Thymus (tissue), 14 donors: ENCODE measurements around the gene APOBEC3G. TPM values are rescaled to one million over a fixed set of nuclear protein-coding genes. Genes with fewer than 3 reads are reported as not detected.
"Not testable (repeated sequence)": the region's sequence is repeated elsewhere in the genome, so short reads cannot be mapped to it uniquely, and the experiment has no call there.

Experiments used
- DNase-seq, 9 donors: peaks; one replicate each; pipeline ENCODE4 v3.0.0-alpha.2; 2013; ENCODE audit warnings: low spot score in 9 of 9, low read depth in 6 of 9, missing footprints in 1 of 9
- H3K27ac ChIP-seq, 2 donors: one replicate each; pipeline ENCODE4 v1.5.1; 2013; ENCODE audit warnings: control low read depth in 1 of 2, low read depth in 1 of 2, low read length in 1 of 2, mild to moderate bottlenecking in 1 of 2, moderate library complexity in 1 of 2
- H3K27me3 ChIP-seq, 2 donors: one replicate each; pipeline ENCODE4 v1.5.1; 2013; ENCODE audit warnings: low read length in 1 of 2; ENCODE audit not compliant: control insufficient read depth in 2 of 2, insufficient read depth in 1 of 2
- H3K36me3 ChIP-seq, 2 donors: one replicate each; pipeline ENCODE4 v1.5.1; 2013; ENCODE audit warnings: low read length in 1 of 2, mild to moderate bottlenecking in 1 of 2, moderate library complexity in 1 of 2; ENCODE audit not compliant: control insufficient read depth in 2 of 2, insufficient read depth in 2 of 2
- H3K4me1 ChIP-seq, 2 donors: one replicate each; pipeline ENCODE4 v1.5.1; 2013; ENCODE audit warnings: low read length in 2 of 2; ENCODE audit not compliant: control insufficient read depth in 2 of 2, insufficient read depth in 2 of 2
- H3K4me3 ChIP-seq, 2 donors: one replicate each; pipeline ENCODE4 v1.5.1; 2013; ENCODE audit warnings: low read length in 2 of 2, control low read depth in 1 of 2, mild to moderate bottlenecking in 1 of 2
- H3K9me3 ChIP-seq, 2 donors: one replicate each; pipeline ENCODE4 v1.5.1; 2013; ENCODE audit warnings: low read length in 1 of 2, mild to moderate bottlenecking in 1 of 2; ENCODE audit not compliant: control insufficient read depth in 2 of 2, insufficient read depth in 1 of 2
- WGBS: extraction: QIAGEN DNeasy Blood & Tissue Kit; methylation state at CpG from one replicate; pipeline ENCODE4 v1.1.7; 2013; 5-methylcytosine and 5-hydroxymethylcytosine counted together
- long read RNA-seq, 10 donors: transcript quantifications; one replicate each; lab custom pipeline, GENCODE V29; 2026
- polyA plus RNA-seq: library from polyadenylated mRNA; stranded (reverse); fragments of 200-250 nt; gene quantifications from one replicate; pipeline ENCODE4 v1.2.3, GENCODE V29; 2013
- total RNA-seq: library from RNA; stranded (reverse); fragments of 120-200 nt; gene quantifications from one replicate; pipeline ENCODE4 v1.2.4, GENCODE V29; 2013
- donor health status: healthy.

Gene APOBEC3G
- 32.3 TPM for total RNA-seq
- polyA plus RNA-seq: 43.1 TPM
- long read RNA-seq, donor 1, partial matches to known transcripts: 0 of 1 reads
- long read RNA-seq, donor 1, other reads (novel, unspliced or antisense): 0 of 1 reads
- long read RNA-seq, donor 2, transcript APOBEC3G-201 (8 exons, 1,834 nt): major isoform, 17 of 56 reads
- long read RNA-seq, donor 2, partial matches to known transcripts: 37 of 56 reads
- long read RNA-seq, donor 2, other reads (novel, unspliced or antisense): 0 of 56 reads
- long read RNA-seq, donor 3, transcript APOBEC3G-201 (8 exons, 1,834 nt): major isoform, 14 of 34 reads
- long read RNA-seq, donor 3, partial matches to known transcripts: 20 of 34 reads
- long read RNA-seq, donor 3, other reads (novel, unspliced or antisense): 0 of 34 reads
- long read RNA-seq, donor 4, partial matches to known transcripts: 7 of 13 reads
- long read RNA-seq, donor 4, other reads (novel, unspliced or antisense): 0 of 13 reads
- long read RNA-seq, donor 5, transcript APOBEC3G-201 (8 exons, 1,834 nt): major isoform, 17 of 49 reads
- long read RNA-seq, donor 5, partial matches to known transcripts: 29 of 49 reads
- long read RNA-seq, donor 5, other reads (novel, unspliced or antisense): 0 of 49 reads
- long read RNA-seq, donor 6, transcript APOBEC3G-201 (8 exons, 1,834 nt): major isoform, 6 of 17 reads
- long read RNA-seq, donor 6, partial matches to known transcripts: 11 of 17 reads
- long read RNA-seq, donor 6, other reads (novel, unspliced or antisense): 0 of 17 reads
- long read RNA-seq, donor 7, transcript APOBEC3G-201 (8 exons, 1,834 nt): major isoform, 8 of 15 reads
- long read RNA-seq, donor 7, partial matches to known transcripts: 6 of 15 reads
- long read RNA-seq, donor 7, other reads (novel, unspliced or antisense): 0 of 15 reads
- long read RNA-seq, donor 8, transcript APOBEC3G-201 (8 exons, 1,834 nt): major isoform, 6 of 8 reads
- long read RNA-seq, donor 8, partial matches to known transcripts: 0 of 8 reads
- long read RNA-seq, donor 8, other reads (novel, unspliced or antisense): 0 of 8 reads
- long read RNA-seq, donor 9, transcript APOBEC3G-201 (8 exons, 1,834 nt): major isoform, 6 of 7 reads
- long read RNA-seq, donor 9, partial matches to known transcripts: 0 of 7 reads
- long read RNA-seq, donor 9, other reads (novel, unspliced or antisense): 0 of 7 reads
- long read RNA-seq, donor 10, transcript APOBEC3G-201 (8 exons, 1,834 nt): major isoform, 12 of 14 reads
- long read RNA-seq, donor 10, partial matches to known transcripts: 0 of 14 reads
- long read RNA-seq, donor 10, other reads (novel, unspliced or antisense): 0 of 14 reads

- peak in 3 of 9 donors; percentile 10 to 63 (median 26) for DNase-seq
- 6% methylated on average over 15 of the region's 17 CpGs for WGBS
- peak within 1 kb of the TSS; percentile 45 to 55 for H3K4me3 ChIP-seq
Measured at GRCh38 chr22:39077026-39077840, at the start of gene APOBEC3G. APOBEC3G (plus strand) TSS chr22:39077275; CDS start chr22:39077362, 87 bp downstream.

GRCh38 chr22:39027717-39028116 lies 49.4 kb upstream of the APOBEC3G start:
- DNase-seq: no peak
- Histone ChIP-seq H3K27me3 (no peaks in the 10 kb centered on the region), H3K4me3 (no peak overlapping the region), H3K36me3 (peaks cover 9 to 16% of the 10 kb centered on the region in 2 donors), H3K9me3 (no peaks in the 10 kb centered on the region), H3K27ac (no peak overlapping the region), H3K4me1 (peaks cover 0 to 16% of the 10 kb centered on the region in 2 donors)
- 95% methylated on average over 4 of the region's 4 CpGs for WGBS

More at GRCh38 chr22:39077026-39077840, at the start of gene APOBEC3G:
- Histone ChIP-seq H3K4me1 (peaks cover 3 to 22% of the 10 kb centered on the region in 2 donors), H3K27ac (peak within 1 kb of the TSS; percentile 19 to 89)
- H3K9me3 ChIP-seq, H3K36me3 ChIP-seq, H3K27me3 ChIP-seq: not testable (repeated sequence)

DNA sequence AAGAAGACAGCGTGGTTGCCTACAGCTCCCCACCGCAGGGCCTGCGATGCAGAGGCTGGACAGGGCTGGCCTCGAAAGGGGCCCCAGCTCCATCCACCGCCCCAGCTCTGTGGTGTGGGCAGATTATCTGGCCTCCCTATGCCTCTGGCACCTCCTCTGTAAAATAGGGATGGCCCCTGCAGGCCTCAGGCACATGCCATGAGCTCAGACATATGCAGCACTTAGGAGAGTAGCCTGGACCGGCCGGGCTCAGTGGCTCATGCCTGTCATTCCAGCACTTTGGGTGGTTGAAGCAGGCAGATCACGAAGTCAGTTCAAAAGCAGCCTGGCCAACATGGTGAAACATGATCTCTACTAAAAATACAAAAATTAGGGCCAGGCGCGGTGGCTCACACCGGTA lies 48.8 kb upstream of the APOBEC3G start:
- DNase-seq: no peak
- Histone ChIP-seq H3K27ac (no peak overlapping the region), H3K27me3 (no peaks in the 10 kb centered on the region), H3K9me3 (no peaks in the 10 kb centered on the region), H3K4me3 (no peak overlapping the region), H3K4me1 (peaks cover 0 to 16% of the 10 kb centered on the region in 2 donors), H3K36me3 (peaks cover 9 to 16% of the 10 kb centered on the region in 2 donors)
- 98% methylated on average over 11 of the region's 11 CpGs for WGBS

- WGBS: 98% methylated on average over 13 of the region's 13 CpGs
- H3K36me3 ChIP-seq: peaks cover 2 to 7% of the 10 kb centered on the region in 2 donors
Measured at GRCh38 chr22:39029227-39029626, 47.8 kb upstream of the APOBEC3G start.

GRCh38 chr22:39030705-39031104 lies 46.4 kb upstream of the APOBEC3G start:
- no peak for DNase-seq
- Histone ChIP-seq H3K27me3 (no peaks in the 10 kb centered on the region), H3K4me1 (peaks cover 0 to 2% of the 10 kb centered on the region in 2 donors), H3K36me3 (peaks cover 0 to 2% of the 10 kb centered on the region in 2 donors), H3K9me3 (no peaks in the 10 kb centered on the region), H3K27ac (no peak overlapping the region), H3K4me3 (no peak overlapping the region)
- 97% methylated on average over 14 of the region's 14 CpGs for WGBS

More at GRCh38 chr22:39029227-39029626, 47.8 kb upstream of the APOBEC3G start:
- no peaks in the 10 kb centered on the region for H3K9me3 ChIP-seq
- H3K4me3 ChIP-seq: no peak overlapping the region
- DNase-seq: no peak
- no peaks in the 10 kb centered on the region for H3K27me3 ChIP-seq
- no peak overlapping the region for H3K27ac ChIP-seq
- peaks cover 0 to 16% of the 10 kb centered on the region in 2 donors for H3K4me1 ChIP-seq

DNA sequence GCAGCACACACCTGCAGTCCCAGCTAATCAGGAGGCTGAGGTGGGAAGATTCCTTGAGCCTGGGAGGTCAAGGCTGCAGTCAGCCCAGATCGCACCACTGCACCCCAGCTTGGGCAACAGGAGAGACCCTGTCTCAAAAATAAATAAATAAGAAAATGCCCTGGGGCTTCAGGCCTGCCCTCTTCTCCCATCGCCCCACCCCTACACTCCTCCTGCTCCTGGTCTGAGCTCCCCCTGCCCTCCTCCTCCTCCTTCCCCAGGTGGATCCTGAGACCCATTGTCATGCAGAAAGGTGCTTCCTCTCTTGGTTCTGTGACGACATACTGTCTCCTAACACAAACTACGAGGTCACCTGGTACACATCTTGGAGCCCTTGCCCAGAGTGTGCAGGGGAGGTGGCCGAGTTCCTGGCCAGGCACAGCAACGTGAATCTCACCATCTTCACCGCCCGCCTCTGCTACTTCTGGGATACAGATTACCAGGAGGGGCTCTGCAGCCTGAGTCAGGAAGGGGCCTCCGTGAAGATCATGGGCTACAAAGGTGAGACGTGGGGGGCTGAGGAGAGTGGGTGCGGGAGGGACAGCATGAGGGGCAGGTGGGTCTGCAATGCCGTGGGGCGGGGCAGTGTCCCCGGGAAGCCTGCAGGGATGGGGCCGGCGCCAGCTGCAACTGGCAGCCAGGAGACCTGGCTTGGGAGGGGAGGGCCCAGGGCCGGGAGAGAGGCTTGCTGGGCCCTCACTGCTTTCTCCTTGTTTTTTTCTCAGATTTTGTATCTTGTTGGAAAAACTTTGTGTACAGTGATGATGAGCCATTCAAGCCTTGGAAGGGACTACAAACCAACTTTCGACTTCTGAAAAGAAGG lies 45.4 kb upstream of the APOBEC3G start:
- H3K27ac ChIP-seq: not testable (repeated sequence)

DNA sequence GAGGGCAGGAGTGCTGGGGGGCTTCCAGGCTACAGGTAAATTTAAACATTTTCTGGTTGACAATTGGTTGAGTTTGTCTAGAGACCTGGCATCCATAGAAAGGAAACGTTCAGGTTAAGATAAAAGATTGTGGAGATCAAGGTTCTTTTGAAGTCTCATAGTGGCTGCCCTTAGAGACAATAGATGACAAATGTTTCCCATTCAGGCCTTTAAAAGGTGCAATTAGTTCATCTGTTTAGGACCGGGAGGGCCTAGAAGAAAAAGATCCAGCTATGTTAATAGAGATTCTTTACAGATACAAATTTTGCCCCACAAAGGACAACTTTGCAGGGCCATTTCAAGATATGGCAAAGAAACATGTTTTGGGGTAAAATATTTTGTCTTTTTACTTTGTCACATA lies 40.0 kb upstream of the APOBEC3G start:
- not testable (repeated sequence) for H3K4me3 ChIP-seq, H3K27ac ChIP-seq, H3K27me3 ChIP-seq, DNase-seq, H3K9me3 ChIP-seq, H3K36me3 ChIP-seq
- peaks cover 3 to 20% of the 10 kb centered on the region in 2 donors for H3K4me1 ChIP-seq
- 40% methylated on average over 2 of the region's 2 CpGs for WGBS

More for the DNA sequence above, 45.4 kb upstream of the APOBEC3G start:
- H3K27me3 ChIP-seq, DNase-seq, H3K36me3 ChIP-seq, H3K9me3 ChIP-seq, H3K4me3 ChIP-seq, H3K4me1 ChIP-seq: not testable (repeated sequence)
- WGBS: 94% methylated on average over 17 of the region's 18 CpGs
